SK-N-SH (cell line): ENCODE measurements around the gene ATP5F1D. TPM values are rescaled to one million over a fixed set of nuclear protein-coding genes. Genes with fewer than 3 reads are reported as not detected.

Experiments
- CTCF ChIA-PET: fragments of 300-600, 350-600 bp; formaldehyde crosslinking; extraction: SDS; loops from one replicate; lab custom pipeline; 2021; lab: Yijun Ruan, JAX
- POLR2A ChIA-PET: fragments of 350-600 bp; sonication (Branson Sonifier 250); formaldehyde crosslinking; extraction: SDS; loops from one replicate; lab custom pipeline; 2020; ENCODE audit warnings: antibody characterized with exemption, inconsistent platforms; lab: Yijun Ruan, JAX
- DNase-seq: peaks from one replicate; pipeline ENCODE4 v3.0.0; 2012
- H2AFZ ChIP-seq: fragments of 200-600 bp; sonication (generic); 2 replicates; pipeline ENCODE4 v1.8.1; 2016; ENCODE audit warnings: antibody characterized with exemption, mild to moderate bottlenecking, low read depth
- H3F3A ChIP-seq: fragments of 200-600 bp; sonication (generic); replicated peaks from 2 replicates; pipeline ENCODE3; 2016; ENCODE audit warnings: antibody characterized with exemption, mild to moderate bottlenecking; ENCODE audit not compliant: insufficient read depth
- H3K27ac ChIP-seq, 2 experiments: fragments of 200-500 bp in 1 of 2; fragments of 200-600 bp in 1 of 2; sonication (Bioruptor generic) in 1 of 2; sonication (generic), shearing (Covaris generic) in 1 of 2; 2 replicates each; pipeline versions ENCODE4 v1.5.1 to v1.6.1; 2014 to 2016; ENCODE audit warnings: low read depth in 2 of 2, inconsistent platforms in 1 of 2, low read length in 1 of 2, mild to moderate bottlenecking in 1 of 2, mixed read lengths in 1 of 2
- H3K27me3 ChIP-seq: fragments of 200-600 bp; sonication (generic), shearing (Covaris generic); 2 replicates; pipeline ENCODE4 v1.6.1; 2016; ENCODE audit warnings: mixed run types; ENCODE audit not compliant: insufficient read depth
- H3K36me3 ChIP-seq, 2 experiments: fragments of 200-500 bp in 1 of 2; fragments of 200-600 bp in 1 of 2; sonication (Bioruptor generic) in 1 of 2; sonication (generic) in 1 of 2; replicated peaks in 1 of 2; 2 replicates each; pipeline versions ENCODE3 to v1.5.1; 2014 to 2016; ENCODE audit warnings: low read length in 1 of 2, mild to moderate bottlenecking in 1 of 2; ENCODE audit not compliant: insufficient read depth in 2 of 2, control insufficient read depth in 1 of 2
- H3K4me1 ChIP-seq, 2 experiments: fragments of 200-500 bp in 1 of 2; fragments of 200-600 bp in 1 of 2; sonication (Bioruptor generic) in 1 of 2; sonication (generic), shearing (Covaris generic) in 1 of 2; 2 replicates each; pipeline versions ENCODE4 v1.5.1 to v1.6.1; 2014 to 2016; ENCODE audit warnings: low read depth in 1 of 2, low read length in 1 of 2, mixed run types in 1 of 2; ENCODE audit not compliant: insufficient read depth in 2 of 2, control insufficient read depth in 1 of 2
- H3K4me2 ChIP-seq: fragments of 200-600 bp; sonication (generic), shearing (Covaris generic); 2 replicates; pipeline ENCODE4 v1.6.1; 2017; ENCODE audit warnings: mixed run types
- H3K4me3 ChIP-seq, 2 experiments: fragments of 200-500 bp in 1 of 2; fragments of 200-600 bp in 1 of 2; sonication (Bioruptor generic) in 1 of 2; sonication (generic), shearing (Covaris generic) in 1 of 2; 2 replicates each; pipeline versions ENCODE4 v1.5.1 to v1.8.1; 2014 to 2016; ENCODE audit warnings: low read depth in 2 of 2, inconsistent platforms in 1 of 2, low read length in 1 of 2, mild to moderate bottlenecking in 1 of 2, mixed read lengths in 1 of 2, moderate library complexity in 1 of 2
- H3K79me2 ChIP-seq: fragments of 200-600 bp; sonication (generic); 2 replicates; pipeline ENCODE4 v1.8.1; 2017; ENCODE audit warnings: mild to moderate bottlenecking; ENCODE audit not compliant: insufficient read depth
- H3K9ac ChIP-seq: fragments of 200-600 bp; sonication (generic); 2 replicates; pipeline ENCODE4 v1.6.1; 2017; ENCODE audit warnings: mixed run types
- H3K9me2 ChIP-seq: fragments of 200-600 bp; sonication (generic); 2 replicates; pipeline ENCODE4 v1.6.1; 2017; ENCODE audit warnings: mixed run types
- H3K9me3 ChIP-seq: fragments of 200-600 bp; sonication (generic); 2 replicates; pipeline ENCODE4 v1.6.1; 2017; ENCODE audit warnings: mixed run types, mild to moderate bottlenecking, moderate library complexity
- H4K20me1 ChIP-seq: fragments of 200-600 bp; sonication (generic); 2 replicates; pipeline ENCODE4 v1.6.1; 2017; ENCODE audit warnings: mild to moderate bottlenecking, mixed run types; ENCODE audit not compliant: insufficient read depth
- CHD2 ChIP-seq: fragments of 150-350 bp; IDR thresholded peaks from 2 replicates; pipeline ENCODE4 v1.6.1; 2018; ENCODE audit warnings: low read length; ENCODE audit not compliant: partially characterized antibody
- EP300 ChIP-seq, 2 experiments: IDR thresholded peaks; 2 replicates each; pipeline versions ENCODE4 v1.4.0 to v1.6.1; 2012; ENCODE audit warnings: borderline replicate concordance in 1 of 2, low read depth in 1 of 2, low read length in 1 of 2
- FOXJ3 ChIP-seq: sonication (generic); formaldehyde crosslinking; IDR thresholded peaks from 2 replicates; pipeline ENCODE4 v1.5.1; 2020; ENCODE audit warnings: mild to moderate bottlenecking, missing genetic modification reagents
- GABPA ChIP-seq: IDR thresholded peaks from 2 replicates; pipeline ENCODE4 v1.4.0; 2012; ENCODE audit warnings: low read depth, mild to moderate bottlenecking
- NFIC ChIP-seq: IDR thresholded peaks from 2 replicates; pipeline ENCODE4 v1.4.0; 2012; ENCODE audit warnings: borderline replicate concordance
- NRF1 ChIP-seq: IDR thresholded peaks from 2 replicates; pipeline ENCODE4 v1.6.1; 2012; ENCODE audit warnings: low read depth, mild to moderate bottlenecking, low read length
- RAD21 ChIP-seq: IDR thresholded peaks from 2 replicates; pipeline ENCODE4 v1.6.1; 2012; ENCODE audit warnings: mild to moderate bottlenecking, low read length
- RCOR1 ChIP-seq: fragments of 150-350 bp; IDR thresholded peaks from 2 replicates; pipeline ENCODE4 v1.6.1; 2017; ENCODE audit warnings: antibody characterized with exemption, low read length
- RFX5 ChIP-seq: IDR thresholded peaks from 2 replicates; pipeline ENCODE4 v1.6.1; 2012; ENCODE audit warnings: mild to moderate bottlenecking, improper control_type of control experiment, low read length
- RXRA ChIP-seq: IDR thresholded peaks from 2 replicates; pipeline ENCODE4 v1.4.0; 2012; ENCODE audit warnings: low read depth, mild to moderate bottlenecking, borderline replicate concordance
- TAF1 ChIP-seq: IDR thresholded peaks from 2 replicates; pipeline ENCODE4 v1.6.1; 2012; ENCODE audit warnings: low read depth, mild to moderate bottlenecking, low read length, moderate library complexity, borderline replicate concordance
- WGBS: methylation state at CpG from one replicate; pipeline ENCODE4 v1.1.6; 2017; ENCODE audit warnings: low lambda C conversion rate; 5-methylcytosine and 5-hydroxymethylcytosine counted together
- polyA plus RNA-seq, 3 experiments: library from polyadenylated mRNA; depleted of rRNA; stranded (reverse); fragments of >200 nt; gene quantifications; 2 replicates each; pipeline ENCODE4 v1.2.3, GENCODE V29; 2012
- TF ChIP-seq, protein P1 (sequence below): IDR thresholded peaks from 2 replicates; pipeline ENCODE4 v1.4.0; 2012; ENCODE audit warnings: low read depth, borderline replicate concordance
- TF ChIP-seq, protein P2 (sequence below): fragments of 150-350 bp; IDR thresholded peaks from 2 replicates; pipeline ENCODE4 v1.6.1; 2016; ENCODE audit warnings: mild to moderate bottlenecking, low read depth, low read length
- TF ChIP-seq, protein P3 (sequence below): IDR thresholded peaks from 2 replicates; pipeline ENCODE4; 2012
- TF ChIP-seq, protein P4 (sequence below): IDR thresholded peaks from 2 replicates; pipeline ENCODE4 v1.4.0; 2012; ENCODE audit warnings: low read depth, borderline replicate concordance
- TF ChIP-seq, protein P5 (sequence below): IDR thresholded peaks from 2 replicates; pipeline ENCODE4 v1.6.1; 2012; ENCODE audit warnings: mild to moderate bottlenecking, low read depth, low read length, moderate library complexity

ATP5F1D gene
- polyA plus RNA-seq, 1 of the 3 experiments (the other 2 are of a cell fraction): 226 TPM

DNA sequence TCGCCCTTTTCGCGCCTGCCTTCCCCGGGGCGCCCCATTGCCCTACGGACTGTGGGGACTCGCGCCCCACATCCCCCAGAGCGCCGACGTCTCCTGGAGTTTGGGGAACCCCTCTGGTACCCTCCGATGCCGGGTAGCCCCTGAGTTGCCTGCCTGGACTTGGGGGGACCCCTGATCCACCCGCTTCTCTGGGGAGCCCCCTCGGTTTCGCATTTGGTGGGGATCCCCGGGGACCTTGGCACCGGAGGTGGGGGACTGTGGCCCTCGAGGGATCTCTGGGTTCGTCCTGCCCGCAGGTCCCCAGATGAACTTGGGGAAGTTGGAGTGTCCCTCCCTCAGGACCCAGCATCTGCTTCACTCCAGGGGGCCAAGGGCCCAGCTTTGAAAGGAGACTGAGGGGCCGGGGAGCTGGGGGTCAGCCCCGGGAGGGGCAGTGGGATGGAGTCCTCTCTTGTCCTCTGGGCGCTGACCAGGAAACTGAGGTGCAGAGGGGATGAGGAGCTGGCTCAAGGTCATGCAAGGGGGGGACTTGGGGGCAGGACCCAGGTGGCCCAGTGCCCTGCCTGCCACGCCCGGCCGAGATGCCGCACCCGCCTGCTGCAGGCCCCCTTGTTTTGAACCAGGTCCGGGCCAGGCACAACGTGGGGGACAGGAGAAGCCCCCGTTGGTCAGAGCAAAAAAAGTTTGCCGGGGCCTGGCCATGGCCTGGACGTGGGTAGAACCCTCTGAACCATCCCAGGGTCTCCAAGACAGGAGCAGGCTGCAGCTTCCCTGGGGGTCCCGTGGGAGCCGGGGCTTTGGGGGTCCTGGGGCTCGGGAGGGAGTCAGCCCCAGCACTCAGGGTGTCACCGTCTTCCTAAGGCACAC, 45.2 kb downstream of the ATP5F1D start:
- Histone ChIP-seq H3K36me3 (no peaks in the 10 kb centered on the region), H3K9me2 (no peaks in the 10 kb centered on the region), H3K4me1 (peaks cover 0 to 8% of the 10 kb centered on the region in 2 experiments; a peak in 1 of 4 replicates), H4K20me1 (no peaks in the 10 kb centered on the region), H3F3A (peaks cover 11% of the 10 kb centered on the region), H3K27ac (peak overlapping the region in 1 of 2 experiments; percentile 74; a peak in 2 of 4 replicates), H3K4me3 (peak overlapping the region; percentile 57 to 63), H3K9ac (peak overlapping the region; percentile 19; the same call in 1 of the 2 replicates), H2AFZ (0 out of 2 replicates have a peak overlapping the region, but pooled peaks have one; percentile 5), H3K79me2 (no peaks in the 10 kb centered on the region), H3K9me3 (no peaks in the 10 kb centered on the region), H3K27me3 (no peaks in the 10 kb centered on the region), H3K4me2 (peak overlapping the region; percentile 75)
- ChIA-PET POLR2A (interaction anchor here (1.2 to 2.2 kb wide), 2 partner anchors 18 to 73 kb away, joined by 3 to 10 read pairs; partner anchors contain the start of gene CIRBP), CTCF (interaction anchor here (0.8 to 1.9 kb wide), 7 partner anchors 19 to 385 kb away, joined by 3 to 8 read pairs (median 4); no protein-coding TSS in a partner anchor)
- 10% methylated on average over 13 of the region's 38 CpGs for WGBS
- TF ChIP-seq RXRA (no peak), NRF1 (no peak), RAD21 (no peak), NFIC (no peak), CHD2 (no peak), RFX5 (no peak), GABPA (no peak), FOXJ3 (CRISPR knock-in tag) (no peak), RCOR1 (no peak), TAF1 (no peak), EP300 (IDR thresholded peaks at IDR 0.05; ENCODE audit: borderline replicate concordance in 1 of 2, low read depth in 1 of 2, low read length in 1 of 2) (no peak)
- TF ChIP-seq, protein P1, sequence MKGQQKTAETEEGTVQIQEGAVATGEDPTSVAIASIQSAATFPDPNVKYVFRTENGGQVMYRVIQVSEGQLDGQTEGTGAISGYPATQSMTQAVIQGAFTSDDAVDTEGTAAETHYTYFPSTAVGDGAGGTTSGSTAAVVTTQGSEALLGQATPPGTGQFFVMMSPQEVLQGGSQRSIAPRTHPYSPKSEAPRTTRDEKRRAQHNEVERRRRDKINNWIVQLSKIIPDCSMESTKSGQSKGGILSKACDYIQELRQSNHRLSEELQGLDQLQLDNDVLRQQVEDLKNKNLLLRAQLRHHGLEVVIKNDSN: no peak
- TF ChIP-seq, protein P2, sequence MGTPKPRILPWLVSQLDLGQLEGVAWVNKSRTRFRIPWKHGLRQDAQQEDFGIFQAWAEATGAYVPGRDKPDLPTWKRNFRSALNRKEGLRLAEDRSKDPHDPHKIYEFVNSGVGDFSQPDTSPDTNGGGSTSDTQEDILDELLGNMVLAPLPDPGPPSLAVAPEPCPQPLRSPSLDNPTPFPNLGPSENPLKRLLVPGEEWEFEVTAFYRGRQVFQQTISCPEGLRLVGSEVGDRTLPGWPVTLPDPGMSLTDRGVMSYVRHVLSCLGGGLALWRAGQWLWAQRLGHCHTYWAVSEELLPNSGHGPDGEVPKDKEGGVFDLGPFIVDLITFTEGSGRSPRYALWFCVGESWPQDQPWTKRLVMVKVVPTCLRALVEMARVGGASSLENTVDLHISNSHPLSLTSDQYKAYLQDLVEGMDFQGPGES: no peak
- TF ChIP-seq, protein P3, sequence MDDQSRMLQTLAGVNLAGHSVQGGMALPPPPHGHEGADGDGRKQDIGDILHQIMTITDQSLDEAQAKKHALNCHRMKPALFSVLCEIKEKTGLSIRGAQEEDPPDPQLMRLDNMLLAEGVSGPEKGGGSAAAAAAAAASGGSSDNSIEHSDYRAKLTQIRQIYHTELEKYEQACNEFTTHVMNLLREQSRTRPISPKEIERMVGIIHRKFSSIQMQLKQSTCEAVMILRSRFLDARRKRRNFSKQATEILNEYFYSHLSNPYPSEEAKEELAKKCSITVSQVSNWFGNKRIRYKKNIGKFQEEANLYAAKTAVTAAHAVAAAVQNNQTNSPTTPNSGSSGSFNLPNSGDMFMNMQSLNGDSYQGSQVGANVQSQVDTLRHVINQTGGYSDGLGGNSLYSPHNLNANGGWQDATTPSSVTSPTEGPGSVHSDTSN: no peak
- TF ChIP-seq, protein P4, sequence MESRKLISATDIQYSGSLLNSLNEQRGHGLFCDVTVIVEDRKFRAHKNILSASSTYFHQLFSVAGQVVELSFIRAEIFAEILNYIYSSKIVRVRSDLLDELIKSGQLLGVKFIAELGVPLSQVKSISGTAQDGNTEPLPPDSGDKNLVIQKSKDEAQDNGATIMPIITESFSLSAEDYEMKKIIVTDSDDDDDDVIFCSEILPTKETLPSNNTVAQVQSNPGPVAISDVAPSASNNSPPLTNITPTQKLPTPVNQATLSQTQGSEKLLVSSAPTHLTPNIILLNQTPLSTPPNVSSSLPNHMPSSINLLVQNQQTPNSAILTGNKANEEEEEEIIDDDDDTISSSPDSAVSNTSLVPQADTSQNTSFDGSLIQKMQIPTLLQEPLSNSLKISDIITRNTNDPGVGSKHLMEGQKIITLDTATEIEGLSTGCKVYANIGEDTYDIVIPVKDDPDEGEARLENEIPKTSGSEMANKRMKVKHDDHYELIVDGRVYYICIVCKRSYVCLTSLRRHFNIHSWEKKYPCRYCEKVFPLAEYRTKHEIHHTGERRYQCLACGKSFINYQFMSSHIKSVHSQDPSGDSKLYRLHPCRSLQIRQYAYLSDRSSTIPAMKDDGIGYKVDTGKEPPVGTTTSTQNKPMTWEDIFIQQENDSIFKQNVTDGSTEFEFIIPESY: no peak
- TF ChIP-seq, protein P5, sequence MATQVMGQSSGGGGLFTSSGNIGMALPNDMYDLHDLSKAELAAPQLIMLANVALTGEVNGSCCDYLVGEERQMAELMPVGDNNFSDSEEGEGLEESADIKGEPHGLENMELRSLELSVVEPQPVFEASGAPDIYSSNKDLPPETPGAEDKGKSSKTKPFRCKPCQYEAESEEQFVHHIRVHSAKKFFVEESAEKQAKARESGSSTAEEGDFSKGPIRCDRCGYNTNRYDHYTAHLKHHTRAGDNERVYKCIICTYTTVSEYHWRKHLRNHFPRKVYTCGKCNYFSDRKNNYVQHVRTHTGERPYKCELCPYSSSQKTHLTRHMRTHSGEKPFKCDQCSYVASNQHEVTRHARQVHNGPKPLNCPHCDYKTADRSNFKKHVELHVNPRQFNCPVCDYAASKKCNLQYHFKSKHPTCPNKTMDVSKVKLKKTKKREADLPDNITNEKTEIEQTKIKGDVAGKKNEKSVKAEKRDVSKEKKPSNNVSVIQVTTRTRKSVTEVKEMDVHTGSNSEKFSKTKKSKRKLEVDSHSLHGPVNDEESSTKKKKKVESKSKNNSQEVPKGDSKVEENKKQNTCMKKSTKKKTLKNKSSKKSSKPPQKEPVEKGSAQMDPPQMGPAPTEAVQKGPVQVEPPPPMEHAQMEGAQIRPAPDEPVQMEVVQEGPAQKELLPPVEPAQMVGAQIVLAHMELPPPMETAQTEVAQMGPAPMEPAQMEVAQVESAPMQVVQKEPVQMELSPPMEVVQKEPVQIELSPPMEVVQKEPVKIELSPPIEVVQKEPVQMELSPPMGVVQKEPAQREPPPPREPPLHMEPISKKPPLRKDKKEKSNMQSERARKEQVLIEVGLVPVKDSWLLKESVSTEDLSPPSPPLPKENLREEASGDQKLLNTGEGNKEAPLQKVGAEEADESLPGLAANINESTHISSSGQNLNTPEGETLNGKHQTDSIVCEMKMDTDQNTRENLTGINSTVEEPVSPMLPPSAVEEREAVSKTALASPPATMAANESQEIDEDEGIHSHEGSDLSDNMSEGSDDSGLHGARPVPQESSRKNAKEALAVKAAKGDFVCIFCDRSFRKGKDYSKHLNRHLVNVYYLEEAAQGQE: no peak
- no peak for DNase-seq
